Measurements from ENCODE around the gene ESYT3. TPM values are rescaled to one million over a fixed set of nuclear protein-coding genes. Genes with fewer than 3 reads are reported as not detected.
A peak's percentile ranks its signal among the peaks of the same experiment; 100 is the strongest.
"Not testable (repeated sequence)": the region's sequence is repeated elsewhere in the genome, so short reads cannot be mapped to it uniquely, and the experiment has no call there.

The ESYT3 gene
- total RNA-seq, 1 donor from 2014 or later = 40.3 TPM

GRCh38 chr3:138513090-138513843 is 78.9 kb downstream of the ESYT3 start:
- intact Hi-C loops (cut with DNase I) = no loop called here
- no peaks in the 10 kb centered on the region for H3K27me3 ChIP-seq (ENCODE audit: low read depth)
- TF ChIP-seq CTCF (IDR thresholded peaks at IDR 0.05) = no peak
- H3K4me1 ChIP-seq = no peaks in the 10 kb centered on the region
- peaks cover 3% of the 10 kb centered on the region for H3K9me3 ChIP-seq
- H3K36me3 ChIP-seq = peaks cover 9% of the 10 kb centered on the region
- no peak overlapping the region for H3K4me3 ChIP-seq
- DNase-seq = no peak
- ATAC-seq = peak; percentile 75 to 83
- H3K27ac ChIP-seq = no peak overlapping the region

DNA sequence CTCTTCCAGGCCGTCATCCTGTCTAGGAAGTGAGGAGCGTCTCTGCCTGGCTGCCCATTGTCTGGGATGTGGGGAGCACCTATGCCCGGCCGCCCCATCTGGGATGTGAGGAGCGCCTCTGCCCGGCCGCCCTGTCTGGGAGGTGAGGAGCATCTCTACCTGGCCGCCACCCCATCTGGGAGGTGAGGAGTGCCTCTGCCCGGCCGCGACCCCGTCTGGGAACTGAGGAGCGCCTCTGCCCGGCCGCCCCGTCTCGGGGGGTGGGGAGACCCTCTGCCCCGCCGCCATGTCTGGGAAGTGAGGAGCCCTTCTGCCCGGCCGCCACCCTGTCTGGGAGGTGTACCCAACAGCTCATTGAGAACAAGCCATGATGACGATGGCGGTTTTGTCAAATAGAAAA is 87.0 kb downstream of the ESYT3 start:
- ATAC-seq; H3K27ac ChIP-seq; H3K4me1 ChIP-seq; intact Hi-C loops (cut with DNase I); DNase-seq; H3K27me3 ChIP-seq (ENCODE audit: low read depth); H3K9me3 ChIP-seq; H3K36me3 ChIP-seq; H3K4me3 ChIP-seq: not testable (repeated sequence)

Other genes starting within 250 kb of the ESYT3 start
- 45.3 TPM for gene ARMC8, start 247.3 kb upstream of the ESYT3 start, total RNA-seq
- gene NME9, start 104.8 kb upstream of the ESYT3 start, total RNA-seq = 3.5 TPM
- gene MRAS, start 86.0 kb upstream of the ESYT3 start, total RNA-seq = 55.4 TPM
- gene CEP70, start 159.6 kb downstream of the ESYT3 start, total RNA-seq = 45.2 TPM
- gene FAIM, start 174.2 kb downstream of the ESYT3 start, total RNA-seq = 12.3 TPM